ENCODE data around the gene ZNF552. TPM values are rescaled to one million over a fixed set of nuclear protein-coding genes. Genes with fewer than 3 reads are reported as not detected.

The ZNF552 gene
- total RNA-seq, 1 experiment from 2014 or later: 4.9 TPM

DNA sequence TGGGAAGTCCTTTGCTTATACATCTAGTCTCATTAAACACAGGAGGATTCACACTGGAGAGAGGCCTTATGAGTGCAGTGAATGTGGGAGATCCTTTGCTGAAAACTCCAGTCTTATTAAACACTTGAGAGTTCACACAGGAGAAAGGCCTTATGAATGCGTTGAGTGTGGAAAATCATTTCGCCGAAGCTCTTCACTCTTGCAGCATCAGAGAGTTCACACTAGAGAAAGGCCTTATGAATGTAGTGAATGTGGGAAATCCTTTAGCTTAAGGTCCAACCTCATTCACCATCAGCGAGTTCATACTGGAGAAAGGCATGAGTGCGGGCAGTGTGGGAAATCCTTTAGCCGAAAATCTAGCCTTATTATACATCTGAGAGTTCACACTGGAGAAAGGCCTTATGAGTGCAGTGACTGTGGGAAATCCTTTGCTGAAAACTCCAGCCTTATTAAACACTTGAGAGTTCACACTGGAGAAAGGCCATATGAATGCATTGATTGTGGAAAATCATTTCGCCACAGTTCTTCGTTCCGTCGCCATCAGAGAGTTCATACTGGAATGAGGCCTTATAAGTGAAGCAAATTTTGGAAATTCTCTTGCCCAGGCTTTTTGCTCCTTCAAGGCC lies 35.4 kb downstream of the ZNF552 start:
- no peak for DNase-seq (ENCODE audit: extremely low read depth, low read depth)

DNA sequence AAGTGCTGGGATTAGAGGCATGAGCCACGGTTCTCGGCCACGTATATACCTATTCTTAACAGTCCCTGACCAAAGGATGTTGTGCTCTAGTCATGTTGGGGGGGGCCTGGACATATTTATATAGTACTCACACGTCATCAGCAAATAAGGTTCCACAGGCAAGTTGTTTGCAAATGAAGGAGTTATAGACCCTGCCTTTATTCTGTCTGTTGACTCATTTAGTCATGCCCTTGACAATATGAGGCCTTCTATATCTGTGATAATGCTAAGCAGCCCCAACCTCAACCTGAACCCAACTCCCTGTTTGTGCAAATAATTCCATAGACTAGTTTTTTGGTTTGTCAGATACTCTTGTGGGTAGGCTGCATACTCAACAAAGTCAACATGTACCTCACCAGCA lies 36.4 kb downstream of the ZNF552 start:
- DNase-seq (ENCODE audit: extremely low read depth, low read depth): no peak

DNA sequence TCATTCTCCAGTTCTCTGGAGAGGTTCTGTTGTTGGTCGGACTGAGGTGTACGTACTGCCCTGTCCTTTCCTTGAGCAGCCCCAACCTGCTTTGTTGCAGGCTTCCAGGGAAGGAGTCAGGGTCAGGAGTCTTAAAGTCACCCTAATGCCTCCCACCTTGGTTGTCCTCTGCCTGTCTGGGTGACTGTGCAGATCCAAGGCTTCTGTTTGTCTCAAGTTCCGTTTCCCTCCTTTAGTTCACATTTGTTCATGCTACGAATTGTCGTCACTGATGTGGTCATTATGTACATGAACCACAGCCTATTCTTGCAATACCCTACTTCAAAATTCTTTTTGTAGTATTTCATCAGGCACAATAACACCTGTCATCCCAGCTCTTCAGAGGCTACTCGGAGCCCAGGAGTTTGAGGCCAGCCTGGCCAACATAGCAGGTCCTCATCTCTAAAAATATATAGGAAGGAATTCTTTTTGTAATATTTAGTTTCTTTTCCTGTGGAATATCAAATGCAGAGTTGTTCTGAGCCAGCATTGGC lies 37.9 kb downstream of the ZNF552 start:
- DNase-seq (ENCODE audit: extremely low read depth, low read depth): no peak

DNA sequence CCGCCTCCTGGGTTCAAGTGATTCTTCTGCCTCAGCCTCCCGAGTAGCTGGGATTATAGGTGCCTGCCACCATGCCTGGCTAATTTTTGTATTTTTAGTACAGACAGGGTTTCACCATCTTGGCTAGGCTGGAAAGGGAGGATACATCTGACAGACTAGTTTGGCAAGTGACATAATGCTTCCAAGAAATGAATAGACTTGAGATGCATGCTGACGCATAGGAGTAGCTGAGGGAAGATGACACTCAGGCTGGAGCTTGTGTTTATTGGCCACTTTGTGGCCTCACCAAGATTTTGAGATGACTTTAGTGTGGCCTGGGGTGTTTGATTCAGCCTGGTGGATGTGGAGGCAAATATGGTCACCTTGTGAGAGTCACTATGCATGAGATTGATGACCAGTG lies 41.2 kb downstream of the ZNF552 start:
- no peak for DNase-seq (ENCODE audit: extremely low read depth, low read depth)

DNA sequence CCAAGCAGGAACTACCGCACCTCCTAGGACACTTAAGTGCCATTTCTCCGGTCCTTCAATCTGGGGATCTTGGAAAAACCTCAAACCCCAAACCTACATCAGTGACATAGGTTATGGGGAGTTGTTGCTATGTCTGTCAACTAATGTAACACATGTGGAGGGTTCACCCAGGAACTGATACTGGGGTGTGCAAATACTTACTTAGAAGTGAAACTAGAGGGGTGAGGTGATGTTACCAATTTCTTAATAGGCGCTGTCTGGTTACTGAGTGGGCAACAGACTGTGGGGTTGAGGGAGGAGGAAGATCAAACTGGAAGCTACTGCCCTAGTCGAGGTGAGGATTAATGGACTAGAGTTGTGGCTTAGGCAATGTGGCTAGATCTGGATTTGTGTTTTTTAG lies 43.3 kb downstream of the ZNF552 start:
- DNase-seq (ENCODE audit: extremely low read depth, low read depth): no peak

DNA sequence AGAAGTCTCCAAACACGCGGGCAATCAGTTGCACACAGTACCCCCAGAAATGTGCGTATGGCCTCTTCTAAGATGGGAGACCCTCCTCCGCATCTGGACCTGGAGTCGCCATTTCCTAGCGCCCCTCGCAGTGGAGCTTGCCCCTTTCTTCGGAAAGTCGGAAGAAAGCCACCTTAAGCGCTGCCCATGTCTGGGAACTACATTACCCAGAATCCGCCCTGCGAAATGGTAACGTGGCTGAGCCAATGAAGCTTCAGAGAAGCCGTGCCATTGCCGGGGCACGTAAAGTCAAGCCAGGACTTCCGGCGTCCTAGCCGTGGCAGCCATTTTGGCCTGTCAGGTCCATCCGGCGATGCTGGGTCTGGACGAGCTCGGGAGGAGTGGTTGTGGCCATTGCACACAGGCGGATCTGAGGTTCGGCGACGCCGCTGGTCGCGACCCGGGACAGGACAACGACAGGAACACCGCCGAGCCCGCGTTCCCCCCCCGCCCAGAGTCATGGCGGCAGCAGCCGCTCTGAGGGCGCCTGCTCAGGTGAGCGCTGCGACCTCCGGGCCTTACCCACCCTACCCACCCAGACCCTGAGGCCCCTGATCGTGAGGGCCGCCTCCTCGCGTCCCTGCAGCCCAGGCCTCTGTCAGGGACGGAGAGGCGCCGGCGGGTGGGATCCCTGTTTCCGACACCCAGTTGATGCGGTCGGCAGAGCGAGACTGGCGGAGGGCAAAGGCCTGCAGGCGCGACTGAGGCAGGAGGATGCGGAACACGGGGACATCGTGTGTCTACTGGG lies 45.2 kb downstream of the ZNF552 start, which contains the start of gene ZNF586:
Gene ZNF586, plus strand, starts transcription at position 332 of the 787 bp plus-strand sequence. Its CDS starts 167 bp downstream, at position 499.
- DNase-seq (ENCODE audit: extremely low read depth, low read depth): peak; percentile 84

DNA sequence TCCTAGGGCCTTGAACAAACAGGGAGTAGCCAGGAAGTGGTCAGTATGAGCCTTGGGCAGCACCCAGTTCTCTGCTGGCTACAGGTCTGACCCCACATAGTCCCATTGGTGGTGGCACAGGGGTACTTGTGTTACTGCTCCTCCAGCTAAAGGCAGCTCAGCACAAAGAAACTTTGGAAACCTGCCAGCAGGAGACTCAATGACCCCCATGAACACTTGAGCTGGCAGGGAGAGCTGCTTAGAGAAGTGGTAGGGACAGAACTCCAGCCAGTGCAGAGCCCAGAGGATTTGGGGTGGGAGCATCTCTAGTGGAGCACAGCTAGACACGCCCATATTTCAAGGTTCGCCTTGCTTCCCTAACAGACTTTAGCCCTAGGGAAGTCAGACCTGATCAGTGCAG lies 55.6 kb downstream of the ZNF552 start:
- no peak for DNase-seq (ENCODE audit: extremely low read depth, low read depth)

DNA sequence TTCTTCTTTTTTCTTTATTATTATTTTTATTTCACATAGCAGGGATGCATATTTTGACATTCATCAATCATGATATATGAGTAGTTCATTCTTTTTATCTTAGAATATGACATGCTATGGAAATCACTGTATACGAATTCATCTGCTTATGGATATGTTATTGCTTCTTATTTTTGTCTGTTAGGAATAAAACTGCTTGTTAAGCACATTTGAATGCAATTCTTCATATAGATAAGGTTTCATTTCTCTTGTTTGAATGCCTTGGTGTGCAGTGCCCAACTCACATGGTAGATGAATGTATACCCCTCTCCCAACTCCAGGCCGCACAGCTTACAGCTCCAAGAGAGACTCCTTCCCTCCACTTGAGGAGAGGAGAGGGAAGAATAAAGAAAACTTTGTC lies 56.8 kb downstream of the ZNF552 start:
- no peak for DNase-seq (ENCODE audit: extremely low read depth, low read depth)

Other genes with a start within 250 kb of the ZNF552 start
- gene ZNF416, start 236.0 kb downstream of the ZNF552 start, total RNA-seq (2014; rRNA removed; shearing (Covaris generic)): 4.5 and 5.0 TPM in 2 replicates
- gene ZIK1, start 230.8 kb downstream of the ZNF552 start, total RNA-seq (2014; rRNA removed; shearing (Covaris generic)): not detected in 2 replicates
- gene ZNF530, start 215.0 kb downstream of the ZNF552 start, total RNA-seq (2014; rRNA removed; shearing (Covaris generic)): 3.8 and 4.8 TPM in 2 replicates
- 15.1 and 15.9 TPM in 2 replicates for gene ZNF134, start 200.7 kb downstream of the ZNF552 start, total RNA-seq (2014; rRNA removed; shearing (Covaris generic))
- 5.9 and 6.9 TPM in 2 replicates for gene ZNF211, start 181.7 kb downstream of the ZNF552 start, total RNA-seq (2014; rRNA removed; shearing (Covaris generic))
- not detected in 2 replicates for gene ZSCAN4, start 146.0 kb downstream of the ZNF552 start, total RNA-seq (2014; rRNA removed; shearing (Covaris generic))
- 8.1 and 8.7 TPM in 2 replicates for gene ZNF551, start 132.9 kb downstream of the ZNF552 start, total RNA-seq (2014; rRNA removed; shearing (Covaris generic))
- not detected in 2 replicates for gene ZNF154, start 105.7 kb downstream of the ZNF552 start, total RNA-seq (2014; rRNA removed; shearing (Covaris generic))
- gene ZNF671, start 87.3 kb downstream of the ZNF552 start, total RNA-seq (2014; rRNA removed; shearing (Covaris generic)): not detected in 2 replicates
- 6.5 and 8.8 TPM in 2 replicates for gene ZNF776, start 68.1 kb downstream of the ZNF552 start, total RNA-seq (2014; rRNA removed; shearing (Covaris generic))
- 11.1 and 12.4 TPM in 2 replicates for gene ZNF586, start 45.2 kb downstream of the ZNF552 start, total RNA-seq (2014; rRNA removed; shearing (Covaris generic))
- 7.6 and 12.5 TPM in 2 replicates for gene ZNF587B, start 15.4 kb upstream of the ZNF552 start, total RNA-seq (2014; rRNA removed; shearing (Covaris generic))
- 11.5 and 13.9 TPM in 2 replicates for gene ZNF587, start 34.9 kb upstream of the ZNF552 start, total RNA-seq (2014; rRNA removed; shearing (Covaris generic))
- gene ZNF814, start 74.1 kb upstream of the ZNF552 start, total RNA-seq (2014; rRNA removed; shearing (Covaris generic)): 2.1 and 2.5 TPM in 2 replicates
- gene ZNF417, start 101.7 kb upstream of the ZNF552 start, total RNA-seq (2014; rRNA removed; shearing (Covaris generic)): 5.2 and 5.4 TPM in 2 replicates
- gene ZNF418, start 120.5 kb upstream of the ZNF552 start, total RNA-seq (2014; rRNA removed; shearing (Covaris generic)): not detected in 2 replicates
- gene ZNF256, start 132.8 kb upstream of the ZNF552 start, total RNA-seq (2014; rRNA removed; shearing (Covaris generic)): not detected in 2 replicates
- gene C19orf18, start 159.6 kb upstream of the ZNF552 start, total RNA-seq (2014; rRNA removed; shearing (Covaris generic)): not detected in 2 replicates
- gene ZNF606, start 187.9 kb upstream of the ZNF552 start, total RNA-seq (2014; rRNA removed; shearing (Covaris generic)): 2.9 TPM in 2 replicates
- not detected in 2 replicates for gene ZSCAN1, start 219.1 kb upstream of the ZNF552 start, total RNA-seq (2014; rRNA removed; shearing (Covaris generic))
- 0.52 and 0.87 TPM in 2 replicates for gene ZNF135, start 244.4 kb upstream of the ZNF552 start, total RNA-seq (2014; rRNA removed; shearing (Covaris generic))

All from NCI-H460 (cell line).